GM12878 (cell line): ENCODE results near the gene CT55. TPM values are rescaled to one million over a fixed set of nuclear protein-coding genes. Genes with fewer than 3 reads are reported as not detected.

Source experiments
- ATAC-seq: fragments of 200-7000 bp; cut with Tn5 transposase; 3 replicates; pipeline ENCODE4 v1.9.1; 2020; ENCODE audit warnings: mild to moderate bottlenecking, moderate library complexity
- BruUV-seq: library from RNA; stranded (reverse); fragments of 400-500 nt; replicated peaks from 2 replicates; lab custom pipeline; 2021; lab: Mats Ljungman, UMichigan
- CTCF ChIA-PET: fragments of 300-600 bp; sonication (Branson Sonifier 250); formaldehyde crosslinking; extraction: SDS; loops from one replicate; lab custom pipeline; 2021; ENCODE audit warnings: inconsistent platforms; lab: Yijun Ruan, JAX
- POLR2A ChIA-PET: fragments of 350-600 bp; formaldehyde crosslinking; extraction: SDS; loops from one replicate; lab custom pipeline; 2021; ENCODE audit warnings: inconsistent platforms; lab: Charles Lee
- RAD21 ChIA-PET: fragments of 300-600 bp; sonication (Branson Sonifier 250); formaldehyde crosslinking; loops from one replicate; lab custom pipeline; 2023; ENCODE audit warnings: antibody characterized with exemption; ENCODE audit not compliant: unreplicated experiment; lab: Charles Lee
- SMC1A ChIA-PET: fragments of 300-600 bp; sonication (Branson Sonifier 250); formaldehyde crosslinking; loops from one replicate; lab custom pipeline; 2023; ENCODE audit not compliant: unreplicated experiment, uncharacterized antibody; lab: Charles Lee
- DNase-seq: peaks from one replicate; pipeline ENCODE4 v3.0.0-alpha.2; 2011; ENCODE audit warnings: low read depth, low spot score
- FAIRE-seq: peaks from 3 replicates; lab custom pipeline; 2011; peaks lifted over from hg19 to GRCh38; lab: Jason Lieb, UNC
- H2AFZ ChIP-seq: 2 replicates; pipeline ENCODE4 v1.6.0; 2011; ENCODE audit warnings: low read depth, low read length, control low read depth; ENCODE audit not compliant: control insufficient read depth
- H3K27ac ChIP-seq: 2 replicates; pipeline ENCODE4 v1.5.1; 2011; ENCODE audit warnings: control low read depth; ENCODE audit not compliant: control insufficient read depth, insufficient read depth
- H3K27me3 ChIP-seq, 2 experiments: replicated peaks in 1 of 2; 2 replicates each; pipeline versions ENCODE4 v1.6.0 to v1.6.1; 2011; ENCODE audit warnings: low read length in 1 of 2; ENCODE audit not compliant: control insufficient read depth in 2 of 2, insufficient read depth in 2 of 2
- H3K36me3 ChIP-seq, 2 experiments: 2 replicates each; pipeline ENCODE4 v1.5.1; 2011; ENCODE audit warnings: low read length in 1 of 2; ENCODE audit not compliant: control insufficient read depth in 2 of 2, insufficient read depth in 2 of 2
- H3K4me1 ChIP-seq: 2 replicates; pipeline ENCODE4 v1.6.1; 2011; ENCODE audit warnings: mild to moderate bottlenecking, low read length, moderate library complexity, mixed read lengths; ENCODE audit not compliant: control insufficient read depth, insufficient read depth
- H3K4me2 ChIP-seq: 2 replicates; pipeline ENCODE4 v1.6.0; 2011; ENCODE audit warnings: control low read depth; ENCODE audit not compliant: control insufficient read depth, insufficient read depth
- H3K4me3 ChIP-seq: fragments of 200-600 bp; sonication (generic); 2 replicates; pipeline ENCODE4 v1.5.1; 2016
- H3K79me2 ChIP-seq: 2 replicates; pipeline ENCODE4 v1.6.0; 2011; ENCODE audit warnings: low read length; ENCODE audit not compliant: control insufficient read depth, insufficient read depth
- H3K9ac ChIP-seq: 2 replicates; pipeline ENCODE4 v1.8.0; 2011; ENCODE audit warnings: low read length, control low read depth, mixed read lengths; ENCODE audit not compliant: control insufficient read depth, insufficient read depth
- H3K9me3 ChIP-seq: replicated peaks from 3 replicates; pipeline ENCODE4 v1.5.1; 2011; ENCODE audit warnings: mild to moderate bottlenecking, low read length; ENCODE audit not compliant: control insufficient read depth, insufficient read depth
- H4K20me1 ChIP-seq: 2 replicates; pipeline ENCODE4 v1.6.0; 2011; ENCODE audit not compliant: control insufficient read depth, insufficient read depth
- BHLHE40 ChIP-seq, 2 experiments: fragments of 450-650 bp in 1 of 2; IDR thresholded peaks; 2 replicates each; pipeline ENCODE4 v1.6.1; 2011 to 2017; ENCODE audit warnings: low read depth in 2 of 2, borderline replicate concordance in 1 of 2, improper control_type of control experiment in 1 of 2, low read length in 1 of 2, mild to moderate bottlenecking in 1 of 2
- CEBPB ChIP-seq, 2 experiments: fragments of 150-350 bp in 1 of 2; IDR thresholded peaks; 2 replicates each; pipeline ENCODE4 v1.6.1; 2012 to 2014; ENCODE audit warnings: low read depth in 2 of 2, low read length in 2 of 2, borderline replicate concordance in 1 of 2, inconsistent platforms in 1 of 2
- EGR1 ChIP-seq, 2 experiments: IDR thresholded peaks; 1 replicate in 1 of 2; 2 replicates in 1 of 2; pipeline ENCODE4 v1.6.1; 2011 to 2012; ENCODE audit warnings: low read depth in 2 of 2, low read length in 2 of 2, borderline replicate concordance in 1 of 2, mild to moderate bottlenecking in 1 of 2, moderate library complexity in 1 of 2
- EZH2 ChIP-seq: IDR thresholded peaks from 2 replicates; pipeline ENCODE4 v1.6.1; 2012; ENCODE audit warnings: low read depth, mild to moderate bottlenecking, control low read depth, inconsistent platforms, low read length, borderline replicate concordance; ENCODE audit not compliant: control insufficient read depth
- JUNB ChIP-seq: IDR thresholded peaks from 2 replicates; pipeline ENCODE4 v1.6.1; 2016; ENCODE audit warnings: antibody characterized with exemption, mild to moderate bottlenecking
- NBN ChIP-seq: fragments of 450-650 bp; IDR thresholded peaks from 2 replicates; pipeline ENCODE4 v1.6.1; 2016
- RAD21 ChIP-seq: IDR thresholded peaks from 2 replicates; pipeline ENCODE4 v1.6.1; 2011; ENCODE audit warnings: mild to moderate bottlenecking, low read depth, low read length, moderate library complexity; ENCODE audit not compliant: insufficient read depth
- SREBF2 ChIP-seq: IDR thresholded peaks from 2 replicates; pipeline ENCODE4 v1.6.1; 2012; ENCODE audit warnings: mild to moderate bottlenecking, low read length
- SUPT20H ChIP-seq: IDR thresholded peaks from 2 replicates; pipeline ENCODE4 v1.6.1; 2011; ENCODE audit warnings: low read depth, mild to moderate bottlenecking, low read length, moderate library complexity, borderline replicate concordance; ENCODE audit not compliant: control insufficient read depth
- TCF7 ChIP-seq: IDR thresholded peaks from 2 replicates; pipeline ENCODE4 v1.6.1; 2014; ENCODE audit warnings: antibody characterized with exemption, borderline replicate concordance
- ZBTB33 ChIP-seq: fragments of 450-650 bp; IDR thresholded peaks from 2 replicates; pipeline ENCODE4 v1.6.1; 2017; ENCODE audit warnings: mild to moderate bottlenecking
- ZNF24 ChIP-seq: fragments of 450-650 bp; IDR thresholded peaks from 2 replicates; pipeline ENCODE4 v1.6.1; 2017; ENCODE audit warnings: antibody characterized with exemption, mild to moderate bottlenecking
- WGBS: methylation state at CpG from one replicate; pipeline ENCODE4 v1.1.6; 2016; ENCODE audit warnings: low lambda C conversion rate; ENCODE audit not compliant: insufficient replicate concordance, insufficient coverage; ENCODE audit errors: missing lambda C conversion rate; 5-methylcytosine and 5-hydroxymethylcytosine counted together
- in situ Hi-C: fragments of 300-500 bp; cut with MboI; formaldehyde crosslinking; loops from 9 replicates; pipeline ENCODE4 v1.14.3; 2018; ENCODE audit warnings: mixed read lengths
- intact Hi-C: fragments of 100-400 bp; cut with micrococcal nuclease; formaldehyde crosslinking; loops from one replicate; pipeline ENCODE4 v1.14.2; 2022; ENCODE audit not compliant: unreplicated experiment
- polyA plus RNA-seq, 11 experiments: library from polyadenylated mRNA; depleted of rRNA in 4 of 11; unstranded in 6 of 11; stranded (reverse) in 5 of 11; fragments of >200 nt; fragmentation: Nextera tagmentation in 4 of 11; fragmentation: Illumina TruSeq in 1 of 11; extraction: Ambion mirVana in 4 of 11; extraction: Trizol in 1 of 11; gene quantifications; 1 replicate in 1 of 11; 2 replicates in 10 of 11; pipeline versions ENCODE4 v1.2.1 to v1.2.3, GENCODE V29; 2011 to 2016; ENCODE audit warnings: inconsistent platforms in 2 of 11, missing spikeins in 2 of 11, low read depth in 1 of 11
- total RNA-seq, 4 experiments: library from RNA; depleted of rRNA in 3 of 4; stranded (reverse); fragments of >200 nt in 3 of 4; fragmentation: Illumina TruSeq in 1 of 4; extraction: Trizol in 1 of 4; gene quantifications; 2 replicates each; pipeline versions ENCODE4 v1.2.1 to v1.2.3, GENCODE V29; 2013 to 2021
- TF ChIP-seq, protein P1 (sequence below): fragments of 450-650 bp; IDR thresholded peaks from 2 replicates; pipeline ENCODE4 v1.6.1; 2017; ENCODE audit warnings: borderline replicate concordance

The CT55 gene
- total and polyA plus RNA-seq, 10 of the 15 experiments (the other 5 are each of a cell fraction or from before 2014, with no cell fraction given) = not detected

DNA sequence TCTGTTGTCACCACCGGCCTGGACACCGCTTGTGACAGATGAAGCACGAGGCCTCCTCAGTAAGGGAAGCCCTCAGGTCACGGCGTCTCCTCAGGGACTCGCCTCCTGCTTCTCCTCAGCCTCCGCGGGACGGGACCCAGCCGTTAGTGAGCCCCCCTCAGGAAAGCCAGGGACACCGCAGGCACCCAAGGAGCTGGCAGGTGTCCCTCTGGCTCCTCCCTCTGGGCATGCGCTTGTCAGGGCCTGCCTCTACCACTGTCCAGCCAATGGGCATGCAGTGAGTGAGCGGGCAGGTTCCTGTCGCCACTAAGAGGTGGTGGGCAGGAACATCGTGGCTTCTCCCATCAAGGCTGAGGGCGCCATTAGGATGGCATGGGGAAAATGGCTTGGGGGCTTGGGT lies 23.5 kb upstream of the CT55 start:
- no peak for ATAC-seq
- CTCF ChIA-PET = no interaction called here
- Histone ChIP-seq H3K4me1 (no peaks in the 10 kb centered on the region), H3K27ac (no peak overlapping the region), H4K20me1 (no peaks in the 10 kb centered on the region), H3K9ac (no peak overlapping the region), H2AFZ (no peak overlapping the region), H3K9me3 (no peaks in the 10 kb centered on the region), H3K79me2 (no peaks in the 10 kb centered on the region), H3K36me3 (no peaks in the 10 kb centered on the region), H3K4me2 (no peak overlapping the region), H3K4me3 (no peak overlapping the region), H3K27me3 (no peaks in the 10 kb centered on the region)
- FAIRE-seq = no peak
- in situ Hi-C loops = no loop called here
- POLR2A ChIA-PET = no interaction called here
- no peak for DNase-seq
- intact Hi-C loops = no loop called here
- BruUV-seq = no TSS peak
- no peak for TF ChIP-seq NBN
- TF ChIP-seq TCF7 = no peak
- TF ChIP-seq EGR1 (IDR thresholded peaks at IDR 0.05; ENCODE audit: borderline replicate concordance in 1 of 2, low read depth in 2 of 2, low read length in 2 of 2) = no peak
- TF ChIP-seq SUPT20H = no peak
- no peak for TF ChIP-seq EZH2
- no peak for TF ChIP-seq ZBTB33
- TF ChIP-seq CEBPB (IDR thresholded peaks at IDR 0.05; ENCODE audit: borderline replicate concordance in 1 of 2, low read depth in 2 of 2, low read length in 2 of 2) = no peak
- no peak for TF ChIP-seq RAD21
- TF ChIP-seq BHLHE40 (IDR thresholded peaks at IDR 0.05; ENCODE audit: borderline replicate concordance in 1 of 2, low read depth in 2 of 2, low read length in 1 of 2) = no peak
- TF ChIP-seq SREBF2 = no peak
- TF ChIP-seq JUNB = no peak
- TF ChIP-seq, protein P1, sequence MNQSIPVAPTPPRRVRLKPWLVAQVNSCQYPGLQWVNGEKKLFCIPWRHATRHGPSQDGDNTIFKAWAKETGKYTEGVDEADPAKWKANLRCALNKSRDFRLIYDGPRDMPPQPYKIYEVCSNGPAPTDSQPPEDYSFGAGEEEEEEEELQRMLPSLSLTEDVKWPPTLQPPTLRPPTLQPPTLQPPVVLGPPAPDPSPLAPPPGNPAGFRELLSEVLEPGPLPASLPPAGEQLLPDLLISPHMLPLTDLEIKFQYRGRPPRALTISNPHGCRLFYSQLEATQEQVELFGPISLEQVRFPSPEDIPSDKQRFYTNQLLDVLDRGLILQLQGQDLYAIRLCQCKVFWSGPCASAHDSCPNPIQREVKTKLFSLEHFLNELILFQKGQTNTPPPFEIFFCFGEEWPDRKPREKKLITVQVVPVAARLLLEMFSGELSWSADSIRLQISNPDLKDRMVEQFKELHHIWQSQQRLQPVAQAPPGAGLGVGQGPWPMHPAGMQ = no peak
- TF ChIP-seq ZNF24 = no peak
- 54% methylated on average over 16 of the region's 16 CpGs for WGBS
- RAD21 ChIA-PET = no interaction called here
- SMC1A ChIA-PET = no interaction called here
